AG10803 (cell line): Measurements from ENCODE around the gene CAMK2G.

Experiments used
- DNase-seq: peaks from one replicate; pipeline ENCODE4 v3.0.0; 2010; ENCODE audit warnings: low read depth
- H3K4me3 ChIP-seq: 2 replicates; pipeline ENCODE4 v1.5.1; 2011; ENCODE audit warnings: mild to moderate bottlenecking, low read length, control low read depth
- CTCF ChIP-seq: conservative IDR thresholded peaks from 2 replicates; pipeline ENCODE4 v1.5.1; 2011; ENCODE audit warnings: mild to moderate bottlenecking, low read length, control low read depth, inconsistent platforms

Gene CAMK2G

GRCh38 chr10:73774637-73775036 is 99.7 kb downstream of the CAMK2G start:
- TF ChIP-seq CTCF = peak; percentile 33
- DNase-seq = peak; percentile 32

GRCh38 chr10:73773152-73773879 is 101.0 kb downstream of the CAMK2G start:
- TF ChIP-seq CTCF = no peak

More at GRCh38 chr10:73774637-73775036, 99.7 kb downstream of the CAMK2G start:
- peak overlapping the region; percentile 88 for H3K4me3 ChIP-seq

GRCh38 chr10:73772281-73773151 is 101.8 kb downstream of the CAMK2G start:
- DNase-seq = peak; percentile 84
- no peak for TF ChIP-seq CTCF
- H3K4me3 ChIP-seq = peak overlapping the region; percentile 88

More at GRCh38 chr10:73773152-73773879, 101.0 kb downstream of the CAMK2G start:
- H3K4me3 ChIP-seq = peak overlapping the region; percentile 88
- DNase-seq = no peak

GRCh38 chr10:73771722-73772280 is 102.6 kb downstream of the CAMK2G start:
- TF ChIP-seq CTCF = 0 out of 2 replicates have a peak, but pooled peaks have one; percentile 11
- peak; percentile 31 for DNase-seq
- peak overlapping the region; percentile 88 for H3K4me3 ChIP-seq

GRCh38 chr10:73769396-73769795 is 105.0 kb downstream of the CAMK2G start:
- no peak for DNase-seq
- no peak overlapping the region for H3K4me3 ChIP-seq
- no peak for TF ChIP-seq CTCF

GRCh38 chr10:73768881-73769280 is 105.5 kb downstream of the CAMK2G start:
- DNase-seq = no peak
- TF ChIP-seq CTCF = no peak
- no peak overlapping the region for H3K4me3 ChIP-seq
